HG03520 (cell line): Measurements from ENCODE around the gene ARL14EPL.
"Not testable (repeated sequence)": the region's sequence is repeated elsewhere in the genome, so short reads cannot be mapped to it uniquely, and the experiment has no call there.

Experiments used
- ATAC-seq: cut with Tn5 transposase; IDR thresholded peaks from one replicate; pipeline ENCODE4 v1.9.1; 2021; ENCODE audit warnings: mild to moderate bottlenecking, moderate library complexity; ENCODE audit not compliant: unreplicated experiment

ARL14EPL gene

GRCh38 chr5:116046261-116046660 is 14.0 kb downstream of the ARL14EPL start:
- no peak for ATAC-seq

GRCh38 chr5:116046823-116047222 is 14.6 kb downstream of the ARL14EPL start:
- ATAC-seq = no peak

- no peak for ATAC-seq
Observed at GRCh38 chr5:116058346-116058936, 26.2 kb downstream of the ARL14EPL start.

- no peak for ATAC-seq
Observed at GRCh38 chr5:116062352-116062751, 30.1 kb downstream of the ARL14EPL start.

GRCh38 chr5:116063950-116064349 is 31.7 kb downstream of the ARL14EPL start:
- no peak for ATAC-seq

GRCh38 chr5:116068028-116068632 is 35.9 kb downstream of the ARL14EPL start:
- ATAC-seq = peak; percentile 51

- ATAC-seq = no peak
Observed at GRCh38 chr5:116071211-116071610, 38.9 kb downstream of the ARL14EPL start.

GRCh38 chr5:116075191-116075831 is 43.0 kb downstream of the ARL14EPL start:
- ATAC-seq = no peak

- ATAC-seq = peak; percentile 99
Observed at GRCh38 chr5:116076496-116076895, 44.2 kb downstream of the ARL14EPL start.

GRCh38 chr5:116078199-116078598 is 45.9 kb downstream of the ARL14EPL start:
- ATAC-seq = no peak

- ATAC-seq = peak; percentile 35
Observed at GRCh38 chr5:116084287-116084691, 52.0 kb downstream of the ARL14EPL start.

- ATAC-seq = peak; percentile 89
Observed at GRCh38 chr5:116084871-116085715, 52.8 kb downstream of the ARL14EPL start, which contains the start of gene COMMD10. Gene COMMD10, plus strand, starts transcription at chr5:116085025.

GRCh38 chr5:116086309-116086708 is 54.0 kb downstream of the ARL14EPL start:
- not testable (repeated sequence) for ATAC-seq

- ATAC-seq = no peak
Observed at GRCh38 chr5:116088062-116088461, 55.8 kb downstream of the ARL14EPL start.

GRCh38 chr5:116090302-116090701 is 58.0 kb downstream of the ARL14EPL start:
- no peak for ATAC-seq

GRCh38 chr5:116091416-116091815 is 59.1 kb downstream of the ARL14EPL start:
- ATAC-seq = no peak

- ATAC-seq = no peak
Observed at GRCh38 chr5:116097301-116097700, 65.0 kb downstream of the ARL14EPL start.

GRCh38 chr5:116098998-116099397 is 66.7 kb downstream of the ARL14EPL start:
- no peak for ATAC-seq

GRCh38 chr5:116104941-116105340 is 72.7 kb downstream of the ARL14EPL start:
- ATAC-seq = not testable (repeated sequence)
